SJSA1 (cell line): Measurements from ENCODE around the gene GFRA4. TPM values are rescaled to one million over a fixed set of nuclear protein-coding genes. Genes with fewer than 3 reads are reported as not detected.

Experiments
- DNase-seq, 2 experiments: peaks; one replicate each; pipeline ENCODE4 v3.0.0-alpha.2; 2015 to 2020; ENCODE audit warnings: low spot score in 2 of 2, low read depth in 1 of 2
- H3K27ac ChIP-seq: fragments of 250-450 bp; sonication (Bioruptor Pico); 2 replicates; pipeline ENCODE4 v1.5.1; 2020; ENCODE audit warnings: mild to moderate bottlenecking, moderate library complexity
- H3K27me3 ChIP-seq: fragments of 250-450 bp; sonication (Bioruptor Pico); replicated peaks from 2 replicates; pipeline ENCODE4 v1.5.1; 2020; ENCODE audit warnings: mild to moderate bottlenecking, moderate library complexity
- H3K36me3 ChIP-seq: fragments of 250-450 bp; sonication (Bioruptor Pico); 2 replicates; pipeline ENCODE4 v1.5.1; 2020; ENCODE audit warnings: mild to moderate bottlenecking
- H3K4me1 ChIP-seq: fragments of 250-450 bp; sonication (Bioruptor Pico); replicated peaks from 2 replicates; pipeline ENCODE4 v1.6.1; 2021; ENCODE audit warnings: mild to moderate bottlenecking
- H3K4me3 ChIP-seq: fragments of 250-450 bp; sonication (Bioruptor Pico); 2 replicates; pipeline ENCODE4 v1.5.1; 2020; ENCODE audit warnings: mild to moderate bottlenecking
- H3K9me3 ChIP-seq: fragments of 250-450 bp; sonication (Bioruptor Pico); replicated peaks from 2 replicates; pipeline ENCODE4 v1.5.1; 2020; ENCODE audit warnings: mild to moderate bottlenecking
- total RNA-seq: library from RNA; depleted of rRNA; stranded (reverse); fragments of >200 nt; shearing (Covaris generic); gene quantifications from 2 replicates; pipeline ENCODE4 v1.2.3, GENCODE V29; 2014

Gene GFRA4
- total RNA-seq, 1 experiment from 2014 or later, result not detected

DNA sequence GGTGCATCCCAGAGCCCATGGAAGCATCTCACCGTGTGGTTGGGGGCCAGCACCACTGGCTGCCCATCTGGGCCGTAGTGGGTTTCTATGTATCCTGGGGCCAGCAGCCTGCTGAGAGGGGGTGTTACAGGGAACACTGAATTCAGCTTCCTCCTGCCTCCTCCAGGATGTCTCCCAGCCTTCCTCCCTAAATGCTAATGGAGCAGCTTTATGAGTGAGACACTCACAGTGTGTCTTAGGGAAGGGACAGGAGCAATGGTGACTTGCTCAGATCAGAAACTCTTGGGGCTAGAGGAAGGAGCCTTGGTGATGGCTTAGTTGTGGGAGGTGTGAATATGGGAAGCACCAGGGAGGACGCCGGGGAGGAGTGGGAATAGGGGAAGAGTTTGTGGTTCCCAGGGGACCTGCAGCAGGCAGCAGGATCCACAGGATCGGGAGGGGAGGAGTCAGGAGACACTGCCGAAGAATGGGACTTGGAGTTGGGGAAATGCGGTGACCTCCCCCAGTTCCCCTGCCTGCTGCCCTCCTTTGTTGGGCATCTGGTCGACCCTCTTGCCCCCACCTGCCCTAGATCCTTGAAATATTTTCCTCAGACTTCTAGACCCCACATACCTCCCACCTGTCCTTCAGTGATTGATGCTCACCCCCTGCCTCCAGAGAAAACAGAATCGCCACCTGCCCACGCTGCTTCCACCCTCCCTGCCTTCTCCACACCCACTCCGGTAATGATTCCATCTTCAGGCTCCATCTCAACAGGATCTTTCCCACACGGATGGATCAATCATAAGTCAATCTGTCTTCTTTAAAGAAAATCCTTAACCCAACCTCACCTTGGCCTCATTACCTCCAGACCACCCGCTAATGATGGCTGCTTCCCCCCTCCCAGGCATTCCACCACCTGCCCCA is 12.0 kb upstream of the GFRA4 start:
- H3K9me3 ChIP-seq, result no peaks in the 10 kb centered on the region
- H3K36me3 ChIP-seq, result no peaks in the 10 kb centered on the region
- H3K4me1 ChIP-seq, result peaks cover 4% of the 10 kb centered on the region
- H3K27ac ChIP-seq, result no peak overlapping the region
- H3K27me3 ChIP-seq, result 0 out of 2 replicates have a peak, but pooled peaks cover 3% of the 10 kb centered on the region
- no peak overlapping the region for H3K4me3 ChIP-seq
- no peak for DNase-seq

- H3K4me3 ChIP-seq, result no peak overlapping the region
- peaks cover 4% of the 10 kb centered on the region; the same call in 1 of the 2 replicates for H3K4me1 ChIP-seq
- DNase-seq, result no peak
- no peaks in the 10 kb centered on the region for H3K9me3 ChIP-seq
- no peak overlapping the region for H3K27ac ChIP-seq
- H3K27me3 ChIP-seq, result 0 out of 2 replicates have a peak, but pooled peaks cover 3% of the 10 kb centered on the region
- H3K36me3 ChIP-seq, result no peaks in the 10 kb centered on the region
Measured at GRCh38 chr20:3674447-3674846, 11.2 kb upstream of the GFRA4 start.

DNA sequence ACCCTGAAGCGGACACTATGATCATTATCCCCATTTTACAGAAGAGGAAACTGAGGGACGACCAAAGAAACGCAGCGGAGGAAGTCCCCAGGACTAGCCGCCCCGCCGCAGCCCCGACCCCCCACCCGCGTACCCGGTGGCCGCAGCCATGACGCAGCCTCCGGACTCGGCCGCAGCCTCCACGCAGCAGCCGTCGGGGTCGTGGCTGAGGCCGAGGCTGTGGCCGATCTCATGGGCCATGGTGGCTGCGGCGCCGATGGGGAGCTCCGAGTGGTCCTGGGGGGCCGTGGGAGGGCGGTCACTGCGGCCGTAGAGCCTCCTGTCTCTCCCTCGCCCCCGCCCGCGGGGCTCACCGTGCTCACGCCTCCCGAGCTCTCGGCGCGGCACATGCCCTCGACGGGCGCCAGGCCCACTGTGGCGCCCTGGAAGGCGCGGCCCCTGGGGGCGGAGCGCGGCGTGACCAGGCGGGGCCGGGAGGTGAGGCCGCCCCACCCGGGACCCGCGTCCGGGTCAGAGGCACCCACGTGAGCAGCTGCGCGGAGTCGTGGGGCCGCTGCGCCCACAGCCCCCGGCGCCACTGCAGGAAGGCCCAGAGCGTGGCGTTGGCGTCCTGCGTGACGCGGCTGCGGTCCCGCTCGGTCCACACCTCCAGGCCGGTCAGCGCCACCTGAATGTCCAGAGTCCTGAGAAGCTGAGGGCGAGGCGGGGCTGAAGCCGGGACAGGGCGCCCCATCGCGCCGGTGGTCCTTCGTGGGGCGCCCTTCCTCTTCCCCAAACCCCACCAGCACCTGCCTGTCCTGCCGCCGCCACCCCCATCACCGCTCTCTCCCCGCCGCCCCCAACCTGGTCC is 10.2 kb upstream of the GFRA4 start:
- H3K27me3 ChIP-seq, result 0 out of 2 replicates have a peak, but pooled peaks cover 3% of the 10 kb centered on the region
- H3K4me1 ChIP-seq, result peaks cover 4% of the 10 kb centered on the region; the same call in 1 of the 2 replicates
- H3K9me3 ChIP-seq, result no peaks in the 10 kb centered on the region
- no peak overlapping the region for H3K27ac ChIP-seq
- H3K36me3 ChIP-seq, result no peaks in the 10 kb centered on the region
- no peak for DNase-seq
- H3K4me3 ChIP-seq, result no peak overlapping the region

DNA sequence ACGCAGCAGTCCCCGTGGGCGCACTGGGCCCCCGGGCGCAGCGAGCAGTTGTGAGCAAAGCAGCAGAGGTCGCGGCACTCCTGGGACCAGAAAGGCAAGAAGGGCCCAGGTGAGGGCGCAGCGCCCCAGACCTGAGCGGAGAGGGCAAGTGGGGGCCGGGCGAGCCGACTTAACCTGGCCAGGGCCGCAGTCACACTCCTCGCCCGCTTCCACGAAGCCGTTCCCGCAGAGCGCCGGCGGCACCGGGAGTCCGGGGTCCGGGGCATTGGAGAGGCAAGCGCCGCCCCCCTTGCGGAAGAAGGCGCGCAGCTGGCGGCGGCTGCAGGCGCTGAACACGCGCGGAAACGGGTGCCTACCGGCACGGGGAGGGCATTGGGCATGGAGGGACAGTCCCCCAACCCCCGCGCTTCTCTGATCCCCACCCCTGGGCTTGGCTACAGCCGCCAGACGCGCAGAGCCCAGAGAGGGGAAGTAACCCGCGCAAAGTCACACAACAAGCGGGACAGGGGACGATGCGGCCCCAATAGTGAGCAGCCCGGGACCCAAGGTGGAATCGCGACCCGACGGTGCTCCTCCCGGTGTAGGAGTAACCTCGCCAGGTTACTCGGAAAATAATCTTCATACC is 9.5 kb upstream of the GFRA4 start:
- Histone ChIP-seq H3K4me3 (no peak overlapping the region), H3K27me3 (0 out of 2 replicates have a peak, but pooled peaks cover 3% of the 10 kb centered on the region), H3K36me3 (no peaks in the 10 kb centered on the region), H3K27ac (no peak overlapping the region), H3K9me3 (no peaks in the 10 kb centered on the region), H3K4me1 (peaks cover 4% of the 10 kb centered on the region; the same call in 1 of the 2 replicates)
- DNase-seq, result no peak

GRCh38 chr20:3671986-3672546 is 8.9 kb upstream of the GFRA4 start:
- no peak overlapping the region for H3K27ac ChIP-seq
- H3K9me3 ChIP-seq, result no peaks in the 10 kb centered on the region
- H3K4me3 ChIP-seq, result no peak overlapping the region
- no peak for DNase-seq
- 0 out of 2 replicates have a peak, but pooled peaks cover 3% of the 10 kb centered on the region for H3K27me3 ChIP-seq
- H3K4me1 ChIP-seq, result peaks cover 4% of the 10 kb centered on the region; the same call in 1 of the 2 replicates
- no peaks in the 10 kb centered on the region for H3K36me3 ChIP-seq

DNA sequence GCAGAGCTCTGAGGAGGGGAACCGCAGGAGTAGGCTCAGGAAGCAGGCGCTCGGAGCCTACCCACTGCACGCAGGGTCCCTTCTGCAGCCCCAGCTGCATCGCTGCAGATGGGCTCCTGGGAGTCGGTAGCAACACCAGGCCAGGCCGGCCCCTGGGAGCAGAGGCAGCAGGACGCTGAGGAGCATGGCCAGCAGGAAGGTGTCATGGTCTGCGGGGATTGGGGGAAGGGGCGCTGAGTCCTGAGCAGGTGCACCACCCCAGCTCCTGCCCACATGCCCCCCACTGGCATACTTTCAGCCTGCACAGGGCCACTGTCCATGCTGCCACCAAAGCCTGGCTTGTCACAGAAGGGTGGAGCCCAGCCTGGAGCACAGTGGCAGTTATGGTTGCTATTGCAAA is 7.7 kb upstream of the GFRA4 start:
- H3K36me3 ChIP-seq, result no peaks in the 10 kb centered on the region
- H3K27ac ChIP-seq, result no peak overlapping the region
- DNase-seq, result no peak
- no peaks in the 10 kb centered on the region for H3K9me3 ChIP-seq
- H3K4me1 ChIP-seq, result no peaks in the 10 kb centered on the region
- no peak overlapping the region for H3K4me3 ChIP-seq
- no peaks in the 10 kb centered on the region for H3K27me3 ChIP-seq

- Histone ChIP-seq H3K36me3 (no peaks in the 10 kb centered on the region), H3K27ac (no peak overlapping the region), H3K27me3 (no peaks in the 10 kb centered on the region), H3K4me1 (no peaks in the 10 kb centered on the region), H3K4me3 (no peak overlapping the region), H3K9me3 (no peaks in the 10 kb centered on the region)
- no peak for DNase-seq
Measured at GRCh38 chr20:3670511-3670910, 7.3 kb upstream of the GFRA4 start.

GRCh38 chr20:3669710-3670367 is 6.6 kb upstream of the GFRA4 start:
- Histone ChIP-seq H3K4me3 (no peak overlapping the region), H3K27me3 (no peaks in the 10 kb centered on the region; the same call in 1 of the 2 replicates), H3K9me3 (no peaks in the 10 kb centered on the region), H3K4me1 (no peaks in the 10 kb centered on the region), H3K27ac (no peak overlapping the region), H3K36me3 (no peaks in the 10 kb centered on the region)
- no peak for DNase-seq

DNA sequence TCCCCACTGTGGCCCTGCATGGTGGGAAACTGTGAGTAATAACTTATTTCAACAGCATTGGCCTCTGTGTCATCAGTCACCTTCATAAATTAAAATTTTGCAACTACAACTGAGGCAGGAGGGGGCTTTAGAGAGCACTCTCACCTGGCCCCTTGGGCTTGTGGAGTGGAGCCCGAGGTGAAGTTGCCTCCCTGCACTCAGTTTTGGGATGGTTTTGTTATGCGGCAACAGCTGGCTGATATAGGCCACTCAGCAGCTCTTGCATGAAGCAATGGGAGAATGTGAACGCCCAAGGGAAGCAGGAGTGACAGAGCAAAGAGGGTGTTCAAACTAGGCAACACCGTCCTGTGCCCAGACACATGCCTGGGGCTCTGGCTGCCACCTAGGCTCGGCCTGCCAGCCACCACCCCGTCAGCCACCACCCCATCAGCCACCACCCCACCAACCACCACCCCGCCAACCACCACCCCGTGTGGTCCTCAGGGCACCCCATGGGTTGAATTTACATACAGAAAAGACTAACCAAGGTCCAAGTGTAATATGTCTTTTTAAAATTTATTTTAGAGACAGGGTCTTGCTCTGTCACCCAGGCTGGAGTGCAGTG is 4.3 kb upstream of the GFRA4 start:
- no peaks in the 10 kb centered on the region for H3K36me3 ChIP-seq
- no peak overlapping the region for H3K4me3 ChIP-seq
- peaks cover 14% of the 10 kb centered on the region for H3K27me3 ChIP-seq
- H3K9me3 ChIP-seq, result no peaks in the 10 kb centered on the region
- H3K4me1 ChIP-seq, result no peaks in the 10 kb centered on the region
- no peak overlapping the region for H3K27ac ChIP-seq
- DNase-seq, result no peak

- Histone ChIP-seq H3K4me1 (peaks cover 4% of the 10 kb centered on the region; the same call in 1 of the 2 replicates), H3K9me3 (no peaks in the 10 kb centered on the region), H3K27me3 (peaks cover 46% of the 10 kb centered on the region), H3K27ac (no peak overlapping the region), H3K4me3 (no peak overlapping the region), H3K36me3 (no peaks in the 10 kb centered on the region)
- DNase-seq, result no peak
Measured at GRCh38 chr20:3663858-3664257, 659 bp upstream of the GFRA4 start.

DNA sequence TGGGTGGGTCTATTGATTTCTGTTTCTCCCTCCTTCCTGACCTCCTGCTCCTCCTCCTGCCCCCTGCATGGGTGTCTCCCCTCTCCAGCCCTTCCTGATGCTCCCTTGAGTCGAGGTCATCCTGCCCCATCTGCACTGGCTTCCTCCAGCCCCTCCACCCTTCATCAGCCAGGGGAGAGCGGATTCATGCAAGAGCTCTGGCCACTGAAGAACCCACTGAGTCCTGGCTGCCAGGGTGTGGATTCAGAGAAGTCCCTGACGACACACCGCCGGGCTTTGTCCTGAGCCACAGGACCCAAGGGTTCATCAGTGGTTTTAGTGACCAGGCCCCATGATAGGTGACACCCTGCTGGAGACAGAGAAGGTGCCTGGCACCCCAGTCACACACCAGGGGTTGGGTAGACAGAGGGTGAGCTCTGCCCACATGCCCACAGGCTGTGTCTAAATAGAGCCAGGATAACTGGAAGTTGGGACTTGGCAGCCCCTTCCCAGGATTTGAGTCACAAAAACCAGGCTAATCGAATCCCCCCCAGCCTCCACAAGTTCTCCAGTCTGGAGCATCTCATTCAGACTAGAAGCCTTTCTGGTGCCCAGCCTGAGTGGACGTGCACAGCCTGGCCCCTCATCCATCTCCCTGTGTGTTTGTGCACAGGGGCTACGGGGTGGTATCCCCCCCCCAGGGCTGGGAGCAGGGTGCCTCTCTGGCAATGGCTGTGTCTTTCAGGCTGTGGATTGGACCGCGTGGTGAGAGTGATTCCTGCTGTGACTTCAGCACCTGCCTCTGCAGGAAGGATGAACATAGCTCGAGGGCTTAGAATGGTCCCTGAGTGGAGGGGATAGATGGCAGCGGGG is 1.2 kb downstream of the GFRA4 start:
- no peak overlapping the region for H3K27ac ChIP-seq
- H3K27me3 ChIP-seq, result peaks cover 59% of the 10 kb centered on the region
- peaks cover 4% of the 10 kb centered on the region; the same call in 1 of the 2 replicates for H3K4me1 ChIP-seq
- H3K4me3 ChIP-seq, result no peak overlapping the region
- DNase-seq, result no peak
- H3K9me3 ChIP-seq, result no peaks in the 10 kb centered on the region
- no peaks in the 10 kb centered on the region for H3K36me3 ChIP-seq
